Caki2 (cell line): Measurements from ENCODE around the gene TNKS1BP1. TPM values are rescaled to one million over a fixed set of nuclear protein-coding genes. Genes with fewer than 3 reads are reported as not detected.
"Not testable (repeated sequence)": the region's sequence is repeated elsewhere in the genome, so short reads cannot be mapped to it uniquely, and the experiment has no call there.

Experiments
- DNase-seq: peaks from one replicate; pipeline ENCODE4 v3.0.0-alpha.2; 2015; ENCODE audit warnings: low read depth
- in situ Hi-C: cut with HindIII; loops from 2 replicates; pipeline ENCODE4 v1.10.0; 2016; ENCODE audit warnings: low sequenced_read_pairs, low pct_unique_long_range_greater_than_20kb, mixed read lengths
- total RNA-seq: library from RNA; depleted of rRNA; stranded (reverse); fragments of >200 nt; shearing (Covaris generic); gene quantifications from 2 replicates; pipeline ENCODE4 v1.2.3, GENCODE V29; 2014; ENCODE audit warnings: low replicate concordance

TNKS1BP1 gene
- total RNA-seq, 1 experiment from 2014 or later: 70.7 TPM

- DNase-seq, in situ Hi-C loops: not testable (repeated sequence)
Observed at GRCh38 chr11:57336856-57337255, 12.1 kb upstream of the TNKS1BP1 start.

DNA sequence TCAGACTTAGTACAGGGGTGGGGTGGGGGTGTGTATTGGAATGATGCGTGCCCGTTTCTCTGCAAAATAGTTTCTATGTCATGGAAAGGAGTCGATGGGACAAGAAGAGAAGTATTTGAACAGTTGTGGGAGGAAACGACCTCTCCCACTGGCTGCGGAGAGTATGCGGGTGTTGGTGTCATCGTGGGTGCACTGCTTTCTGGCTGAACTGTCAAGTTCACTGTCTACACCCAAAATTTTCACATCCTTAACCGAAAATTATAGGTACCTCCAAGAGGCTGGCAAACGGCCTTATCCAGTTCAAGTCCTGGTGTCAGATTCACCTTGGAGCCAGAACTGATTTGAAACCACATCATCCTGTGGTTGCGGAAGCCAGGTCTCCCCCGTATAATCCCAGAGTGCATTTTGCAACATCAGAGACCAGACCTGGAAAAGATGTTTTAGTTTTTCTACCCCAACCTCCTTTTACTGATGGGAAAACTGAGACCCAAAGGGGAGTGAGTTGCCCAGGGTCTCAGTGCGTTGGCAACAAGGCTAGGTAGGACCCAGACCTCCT, 11.4 kb upstream of the TNKS1BP1 start:
- in situ Hi-C loops: no loop called here
- no peak for DNase-seq

DNA sequence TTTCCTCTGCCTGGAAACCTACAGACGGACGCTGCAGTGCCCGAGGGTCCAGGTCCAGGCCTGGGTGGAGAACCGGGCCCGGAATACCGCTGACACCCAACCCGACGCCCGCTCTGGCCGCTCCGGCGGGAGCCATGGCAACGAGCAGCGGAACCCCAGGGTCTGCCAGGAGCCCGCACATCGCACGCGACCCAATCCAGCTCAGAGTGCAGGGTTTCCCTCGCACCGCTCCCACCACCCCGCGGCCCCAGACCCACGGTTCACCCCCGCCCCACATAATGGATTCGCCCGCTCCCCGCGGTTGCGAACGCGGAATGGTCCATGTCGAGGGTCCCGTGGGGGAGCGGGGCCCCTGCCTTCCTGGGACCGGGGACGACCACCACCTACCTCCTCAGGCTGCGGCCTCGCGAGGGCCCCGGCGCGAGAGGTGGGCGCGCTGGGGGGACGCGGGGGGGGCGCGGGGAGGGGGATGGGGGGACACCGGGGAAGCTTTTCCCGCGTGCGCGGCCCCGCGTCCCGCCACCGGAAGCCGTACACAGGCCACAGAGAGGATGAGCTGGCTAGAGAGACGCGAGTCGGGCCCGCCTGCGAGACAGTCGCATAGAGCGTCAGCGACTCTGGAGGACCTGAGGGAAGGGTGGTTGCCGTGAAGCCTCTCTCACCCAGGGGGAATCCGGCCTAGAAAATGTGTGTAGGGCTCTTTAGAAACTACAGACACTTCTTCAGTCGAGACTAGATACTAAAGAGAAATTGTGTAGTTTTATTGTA, 10.8 kb upstream of the TNKS1BP1 start, which contains the start of gene SSRP1:
TSS of gene SSRP1 (minus strand) at position 550 of the 768 bp plus-strand sequence. CDS start 771 bp downstream, outside the sequence.
- DNase-seq: peak; percentile 65
- in situ Hi-C loops: no loop called here

GRCh38 chr11:57335023-57335342, 10.2 kb upstream of the TNKS1BP1 start:
- no peak for DNase-seq
- in situ Hi-C loops: no loop called here

GRCh38 chr11:57332694-57333440, 8.1 kb upstream of the TNKS1BP1 start:
- in situ Hi-C loops: no loop called here
- DNase-seq: no peak

DNA sequence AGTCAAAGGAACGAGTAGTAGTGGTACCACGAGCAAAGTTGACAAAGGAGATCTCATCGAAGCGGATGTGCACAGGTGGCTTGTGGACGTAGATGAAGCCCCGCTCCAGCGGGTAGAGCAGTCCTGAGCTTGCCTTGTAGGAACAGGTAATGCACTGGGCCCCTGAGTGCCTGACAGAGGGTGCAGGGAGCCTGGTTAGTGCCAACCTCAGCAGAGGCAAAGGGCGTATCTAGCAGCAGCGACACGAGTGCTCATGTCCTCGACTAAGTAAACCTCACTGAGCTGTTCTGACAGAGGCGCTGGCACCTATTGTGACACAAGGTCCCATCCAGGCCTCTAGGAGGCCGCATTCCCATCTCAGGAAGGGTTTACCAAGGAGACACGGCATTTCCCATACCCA, 7.0 kb upstream of the TNKS1BP1 start:
- DNase-seq: no peak
- in situ Hi-C loops: no loop called here

DNA sequence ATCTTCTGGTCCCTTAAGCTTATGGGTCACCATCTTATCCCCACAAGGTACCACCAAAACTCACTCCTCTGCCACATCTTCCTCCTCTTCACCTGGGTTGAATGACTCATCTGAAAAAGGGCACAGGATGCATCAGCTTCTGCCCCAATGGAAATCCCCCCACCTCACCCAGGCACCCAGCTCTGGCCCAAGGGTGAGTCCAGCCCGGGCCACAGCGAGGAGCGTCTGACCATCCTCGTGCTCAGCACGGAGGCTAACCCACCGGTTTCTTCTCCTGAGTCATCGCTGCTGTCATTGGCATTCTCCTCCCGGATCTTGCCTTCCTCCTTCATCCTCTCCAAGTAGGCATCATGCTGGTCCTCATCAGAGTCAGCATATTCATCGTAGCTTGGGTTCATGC, 5.3 kb upstream of the TNKS1BP1 start:
- no peak for DNase-seq
- in situ Hi-C loops: no loop called here

DNA sequence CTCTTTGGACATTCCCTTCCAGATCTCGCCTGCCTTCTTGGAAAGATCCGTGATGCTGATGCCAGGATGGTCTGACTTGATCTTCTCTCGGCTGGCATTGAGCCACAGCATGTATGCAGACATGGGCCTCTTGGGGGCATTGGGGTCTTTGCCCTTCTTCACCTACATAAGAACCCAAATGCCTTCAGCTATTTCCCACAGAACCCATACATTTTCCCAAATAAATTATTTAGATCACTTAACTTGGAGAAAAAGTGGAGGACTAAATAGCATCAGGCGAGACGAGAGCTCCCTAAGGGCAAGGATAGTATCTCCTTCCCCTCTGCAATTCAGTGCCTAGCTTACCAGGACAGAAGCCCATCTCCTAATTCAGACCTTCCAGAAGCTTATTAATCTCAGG, 3.0 kb upstream of the TNKS1BP1 start:
- in situ Hi-C loops: no loop called here
- DNase-seq: no peak

- no peak for DNase-seq
- in situ Hi-C loops: no loop called here
Observed at GRCh38 chr11:57325735-57326048, 940 bp upstream of the TNKS1BP1 start.

GRCh38 chr11:57324154-57324885, 432 bp downstream of the TNKS1BP1 start:
- DNase-seq: peak; percentile 44
- in situ Hi-C loops: no loop called here

GRCh38 chr11:57323855-57324153, 948 bp downstream of the TNKS1BP1 start:
- in situ Hi-C loops: no loop called here
- no peak for DNase-seq

DNA sequence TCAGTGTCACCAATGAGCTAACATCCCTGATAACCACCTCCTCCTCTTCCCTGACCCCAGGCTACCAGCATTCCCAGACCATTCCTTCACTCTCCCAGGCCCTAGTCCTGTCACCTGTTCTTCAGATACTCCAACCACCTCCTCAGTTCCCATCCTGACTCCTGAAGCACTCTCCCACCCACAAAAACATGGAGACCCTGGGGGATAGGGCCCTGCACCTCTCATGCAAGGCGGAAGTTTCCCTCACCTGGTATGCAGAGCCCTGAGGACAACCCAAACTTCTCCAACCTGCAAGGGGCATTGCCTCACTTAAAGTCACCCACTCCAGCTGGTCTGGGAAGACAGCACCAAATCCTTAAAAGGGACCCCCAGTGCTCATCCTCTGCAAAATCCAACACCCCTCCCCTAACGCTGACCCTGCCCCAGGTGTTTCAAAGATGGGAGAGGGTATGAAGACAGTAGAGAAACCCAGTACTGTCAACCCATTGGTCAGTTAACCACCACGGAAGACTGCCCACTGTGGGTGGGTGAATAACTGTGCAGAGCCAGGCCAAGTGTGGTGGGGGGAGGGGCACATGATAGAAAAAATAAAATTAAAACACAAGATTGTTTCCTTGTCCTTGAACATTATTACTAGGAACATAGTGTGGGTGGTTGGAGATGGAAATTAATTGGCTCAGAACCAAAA, 1.4 kb downstream of the TNKS1BP1 start:
- DNase-seq: peak; percentile 32
- in situ Hi-C loops: no loop called here

DNA sequence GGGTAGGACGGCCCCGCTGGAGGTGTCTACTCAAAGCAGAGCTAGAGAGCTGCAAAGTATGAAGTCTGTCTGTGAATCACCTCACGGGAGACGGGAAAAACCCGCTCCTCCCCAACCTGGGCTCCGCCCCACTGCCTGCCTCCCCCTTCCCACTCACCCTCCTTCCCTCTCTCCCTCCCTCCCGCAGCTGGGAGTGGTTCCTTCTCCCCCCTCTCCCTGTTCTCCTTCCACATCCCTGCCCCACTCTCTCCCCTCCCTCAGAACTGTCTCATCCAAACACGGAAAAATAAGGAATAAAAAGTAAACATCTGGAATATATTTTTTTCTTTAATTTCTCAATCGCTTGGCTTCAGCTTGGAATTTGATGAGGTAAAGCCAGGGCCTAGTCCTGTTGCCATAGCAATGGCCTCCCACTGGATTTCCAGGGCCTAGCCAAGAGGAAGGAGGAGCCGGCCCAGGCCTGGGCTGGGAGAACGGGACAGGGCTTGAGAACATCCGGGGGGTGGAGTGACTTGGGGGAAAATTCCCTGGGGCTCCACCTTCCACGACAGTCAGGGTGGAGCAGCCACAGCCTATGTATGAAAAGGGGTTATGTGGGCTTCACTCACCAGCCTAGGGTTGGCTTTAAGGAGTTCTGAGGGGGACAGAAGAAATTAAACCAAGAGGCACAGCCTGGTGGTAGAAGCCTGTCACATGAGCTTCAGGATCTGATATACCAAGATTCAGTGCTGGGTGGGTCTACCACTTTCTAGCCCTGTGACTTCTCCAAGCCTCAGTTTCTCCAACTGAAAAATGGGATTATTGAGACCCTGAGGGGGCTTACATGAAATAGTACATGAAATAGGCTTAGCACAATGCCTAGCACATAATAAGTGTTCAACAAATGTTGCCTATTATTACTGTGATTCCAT, 2.2 kb downstream of the TNKS1BP1 start:
- in situ Hi-C loops: no loop called here
- peak; percentile 93 for DNase-seq

GRCh38 chr11:57321388-57322255, 3.1 kb downstream of the TNKS1BP1 start:
- in situ Hi-C loops: no loop called here
- DNase-seq: no peak

GRCh38 chr11:57320719-57321387, 3.9 kb downstream of the TNKS1BP1 start:
- DNase-seq: no peak
- in situ Hi-C loops: no loop called here

GRCh38 chr11:57320067-57320718, 4.6 kb downstream of the TNKS1BP1 start:
- in situ Hi-C loops: no loop called here
- no peak for DNase-seq
